Measurements from ENCODE around the gene ANXA2.

ANXA2 gene

DNA sequence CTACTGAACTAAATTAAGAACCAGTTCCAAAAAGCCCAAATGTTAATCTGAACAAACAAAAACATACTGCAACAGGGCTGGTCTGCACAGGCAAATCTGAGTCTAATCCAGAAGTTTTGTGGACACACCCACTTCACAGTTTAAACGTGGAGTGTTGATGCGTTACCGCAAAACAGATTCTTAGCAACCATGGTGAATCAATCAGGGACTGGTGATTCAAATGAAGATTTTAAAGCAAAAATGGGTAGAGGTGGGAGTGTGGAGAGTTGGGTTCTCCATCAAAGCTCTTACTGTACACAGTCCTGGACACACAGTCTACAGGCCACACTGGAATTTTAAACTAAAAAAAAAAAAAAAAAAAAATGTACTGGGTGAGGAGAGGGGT lies 5.2 kb downstream of the ANXA2 start:
- H3K79me1 ChIP-seq (ENCODE audit: low read length): peaks cover 28% of the 10 kb centered on the region

GRCh38 chr15:60391722-60392315 lies 6.0 kb downstream of the ANXA2 start:
- no peaks in the 10 kb centered on the region for H3K27me3 ChIP-seq (ENCODE audit: insufficient read depth, low read length)
- WGBS (ENCODE audit: extremely low coverage, insufficient coverage, insufficient read length): no CpG with 5 or more reads among the region's 4 CpGs
- no peak overlapping the region for H3K14ac ChIP-seq (ENCODE audit: low read length)
- H3K9me3 ChIP-seq (ENCODE audit: insufficient read depth, low read depth, low read length): no peaks in the 10 kb centered on the region
- peaks cover 44% of the 10 kb centered on the region for H3K79me2 ChIP-seq (ENCODE audit: control insufficient read depth, insufficient read depth, low read length, poor library complexity)
- H3K36me3 ChIP-seq (ENCODE audit: control insufficient read depth in 1 of 2, insufficient read depth in 2 of 2, low read length in 2 of 2): peaks cover 7 to 36% of the 10 kb centered on the region in 2 experiments
- H3K27ac ChIP-seq (ENCODE audit: low read depth, low read length): peak overlapping the region; percentile 20
- no peak overlapping the region for H3K23ac ChIP-seq (ENCODE audit: low read length)
- H3K79me1 ChIP-seq (ENCODE audit: low read length): peaks cover 20% of the 10 kb centered on the region
- H2AFZ ChIP-seq (ENCODE audit: insufficient read depth, low read length, poor library complexity): no peak overlapping the region
- no peak overlapping the region for H3K18ac ChIP-seq (ENCODE audit: low read length)
- no peak overlapping the region for H3K9ac ChIP-seq (ENCODE audit: low read length)
- no peak overlapping the region for H2AK5ac ChIP-seq (ENCODE audit: low read length)
- H2BK120ac ChIP-seq (ENCODE audit: insufficient read depth, low read length, poor library complexity): no peak overlapping the region
- no peak for DNase-seq
- peaks cover 22 to 41% of the 10 kb centered on the region in 2 experiments for H3K4me1 ChIP-seq (ENCODE audit: control insufficient read depth in 1 of 2, insufficient read depth in 2 of 2, low read length in 2 of 2)
- no peak overlapping the region for H4K8ac ChIP-seq (ENCODE audit: low read depth, low read length)
- H2BK12ac ChIP-seq (ENCODE audit: low read length): no peak overlapping the region
- peak overlapping the region; percentile 19 for H3K4me2 ChIP-seq (ENCODE audit: low read length)
- H4K91ac ChIP-seq (ENCODE audit: low read depth, low read length): no peak overlapping the region
- H4K12ac ChIP-seq (ENCODE audit: low read depth, low read length): no peak overlapping the region
- no peak overlapping the region for H2BK5ac ChIP-seq (ENCODE audit: low read depth, low read length, poor library complexity)
- H3K4me3 ChIP-seq (ENCODE audit: low read depth, low read length): no peak overlapping the region
- H3K4ac ChIP-seq (ENCODE audit: low read depth, low read length): peak overlapping the region; percentile 40

More for the DNA sequence above, 5.2 kb downstream of the ANXA2 start:
- peaks cover 9 to 36% of the 10 kb centered on the region in 2 experiments for H3K36me3 ChIP-seq (ENCODE audit: control insufficient read depth in 1 of 2, insufficient read depth in 2 of 2, low read length in 2 of 2)
- H3K4me1 ChIP-seq (ENCODE audit: control insufficient read depth in 1 of 2, insufficient read depth in 2 of 2, low read length in 2 of 2): peaks cover 22 to 41% of the 10 kb centered on the region in 2 experiments
- no peak overlapping the region for H3K18ac ChIP-seq (ENCODE audit: low read length)
- peaks cover 50% of the 10 kb centered on the region for H3K79me2 ChIP-seq (ENCODE audit: control insufficient read depth, insufficient read depth, low read length, poor library complexity)
- no peak overlapping the region for H2BK120ac ChIP-seq (ENCODE audit: insufficient read depth, low read length, poor library complexity)
- peak in 1 of 2 donors; percentile 64 for DNase-seq
- no peaks in the 10 kb centered on the region for H3K27me3 ChIP-seq (ENCODE audit: insufficient read depth, low read length)
- H3K23ac ChIP-seq (ENCODE audit: low read length): no peak overlapping the region
- no peak overlapping the region for H2AK5ac ChIP-seq (ENCODE audit: low read length)
- H2AFZ ChIP-seq (ENCODE audit: insufficient read depth, low read length, poor library complexity): no peak overlapping the region
- H3K4me2 ChIP-seq (ENCODE audit: low read length): peak overlapping the region; percentile 71
- no peak overlapping the region for H4K91ac ChIP-seq (ENCODE audit: low read depth, low read length)
- H3K4me3 ChIP-seq (ENCODE audit: low read depth, low read length): no peak overlapping the region
- no peak overlapping the region for H3K14ac ChIP-seq (ENCODE audit: low read length)
- no peak overlapping the region for H4K8ac ChIP-seq (ENCODE audit: low read depth, low read length)
- H4K12ac ChIP-seq (ENCODE audit: low read depth, low read length): no peak overlapping the region
- no peak overlapping the region for H2BK12ac ChIP-seq (ENCODE audit: low read length)
- H2BK5ac ChIP-seq (ENCODE audit: low read depth, low read length, poor library complexity): no peak overlapping the region
- no peaks in the 10 kb centered on the region for H3K9me3 ChIP-seq (ENCODE audit: insufficient read depth, low read depth, low read length)
- no peak overlapping the region for H3K9ac ChIP-seq (ENCODE audit: low read length)
- peak overlapping the region; percentile 78 for H3K4ac ChIP-seq (ENCODE audit: low read depth, low read length)
- WGBS (ENCODE audit: extremely low coverage, insufficient coverage, insufficient read length): no CpG with 5 or more reads among the region's 3 CpGs
- H3K27ac ChIP-seq (ENCODE audit: low read depth, low read length): peak overlapping the region; percentile 51

GRCh38 chr15:60390871-60391501 lies 6.8 kb downstream of the ANXA2 start:
- Histone ChIP-seq H3K9ac (ENCODE audit: low read length) (no peak overlapping the region), H2BK5ac (ENCODE audit: low read depth, low read length, poor library complexity) (no peak overlapping the region), H3K79me2 (ENCODE audit: control insufficient read depth, insufficient read depth, low read length, poor library complexity) (peaks cover 43% of the 10 kb centered on the region), H3K9me3 (ENCODE audit: insufficient read depth, low read depth, low read length) (no peaks in the 10 kb centered on the region), H4K91ac (ENCODE audit: low read depth, low read length) (no peak overlapping the region), H3K36me3 (ENCODE audit: control insufficient read depth in 1 of 2, insufficient read depth in 2 of 2, low read length in 2 of 2) (peaks cover 5 to 39% of the 10 kb centered on the region in 2 experiments), H3K4me3 (ENCODE audit: low read depth, low read length) (no peak overlapping the region), H3K27me3 (ENCODE audit: insufficient read depth, low read length) (no peaks in the 10 kb centered on the region), H3K14ac (ENCODE audit: low read length) (no peak overlapping the region), H3K27ac (ENCODE audit: low read depth, low read length) (peak overlapping the region; percentile 2), H3K4me1 (ENCODE audit: control insufficient read depth in 1 of 2, insufficient read depth in 2 of 2, low read length in 2 of 2) (peaks cover 22 to 41% of the 10 kb centered on the region in 2 experiments), H2BK120ac (ENCODE audit: insufficient read depth, low read length, poor library complexity) (no peak overlapping the region), H2AK5ac (ENCODE audit: low read length) (no peak overlapping the region), H3K79me1 (ENCODE audit: low read length) (peaks cover 14% of the 10 kb centered on the region), H3K23ac (ENCODE audit: low read length) (no peak overlapping the region), H4K12ac (ENCODE audit: low read depth, low read length) (no peak overlapping the region), H4K8ac (ENCODE audit: low read depth, low read length) (no peak overlapping the region), H2AFZ (ENCODE audit: insufficient read depth, low read length, poor library complexity) (no peak overlapping the region), H3K4me2 (ENCODE audit: low read length) (peak overlapping the region; percentile 21), H3K18ac (ENCODE audit: low read length) (no peak overlapping the region), H2BK12ac (ENCODE audit: low read length) (no peak overlapping the region), H3K4ac (ENCODE audit: low read depth, low read length) (peak overlapping the region; percentile 99)
- DNase-seq: peak in 1 of 2 donors; percentile 54
- WGBS (ENCODE audit: extremely low coverage, insufficient coverage, insufficient read length): no CpG with 5 or more reads among the region's 6 CpGs

- peak overlapping the region; percentile 61 for H3K18ac ChIP-seq (ENCODE audit: low read length)
- no peaks in the 10 kb centered on the region for H3K27me3 ChIP-seq (ENCODE audit: insufficient read depth, low read length)
- no peak overlapping the region for H2BK5ac ChIP-seq (ENCODE audit: low read depth, low read length, poor library complexity)
- DNase-seq: no peak
- no peak overlapping the region for H2BK12ac ChIP-seq (ENCODE audit: low read length)
- H3K79me2 ChIP-seq (ENCODE audit: control insufficient read depth, insufficient read depth, low read length, poor library complexity): peaks cover 38% of the 10 kb centered on the region
- H3K27ac ChIP-seq (ENCODE audit: low read depth, low read length): no peak overlapping the region
- no peak overlapping the region for H2AK5ac ChIP-seq (ENCODE audit: low read length)
- H4K91ac ChIP-seq (ENCODE audit: low read depth, low read length): no peak overlapping the region
- H3K4me3 ChIP-seq (ENCODE audit: low read depth, low read length): no peak overlapping the region
- no peak overlapping the region for H3K23ac ChIP-seq (ENCODE audit: low read length)
- H4K8ac ChIP-seq (ENCODE audit: low read depth, low read length): no peak overlapping the region
- H3K4me2 ChIP-seq (ENCODE audit: low read length): no peak overlapping the region
- H3K4ac ChIP-seq (ENCODE audit: low read depth, low read length): peak overlapping the region; percentile 100
- peaks cover 5 to 33% of the 10 kb centered on the region in 2 experiments for H3K36me3 ChIP-seq (ENCODE audit: control insufficient read depth in 1 of 2, insufficient read depth in 2 of 2, low read length in 2 of 2)
- no peak overlapping the region for H2BK120ac ChIP-seq (ENCODE audit: insufficient read depth, low read length, poor library complexity)
- peaks cover 22 to 37% of the 10 kb centered on the region in 2 experiments for H3K4me1 ChIP-seq (ENCODE audit: control insufficient read depth in 1 of 2, insufficient read depth in 2 of 2, low read length in 2 of 2)
- peak overlapping the region; percentile 41 for H3K14ac ChIP-seq (ENCODE audit: low read length)
- no peaks in the 10 kb centered on the region for H3K9me3 ChIP-seq (ENCODE audit: insufficient read depth, low read depth, low read length)
- WGBS (ENCODE audit: extremely low coverage, insufficient coverage, insufficient read length): no CpG with 5 or more reads among the region's 6 CpGs
- no peak overlapping the region for H3K9ac ChIP-seq (ENCODE audit: low read length)
- no peak overlapping the region for H4K12ac ChIP-seq (ENCODE audit: low read depth, low read length)
- no peak overlapping the region for H2AFZ ChIP-seq (ENCODE audit: insufficient read depth, low read length, poor library complexity)
- H3K79me1 ChIP-seq (ENCODE audit: low read length): peaks cover 9% of the 10 kb centered on the region
Measured at GRCh38 chr15:60390231-60390630, 7.6 kb downstream of the ANXA2 start.
